ENCODE data around the gene VAMP8.

Gene VAMP8

GRCh38 chr2:85605406-85606115 is 28.2 kb downstream of the VAMP8 start:
- Histone ChIP-seq H3K9me3 (ENCODE audit: insufficient read depth, low read length, severe bottlenecking) (no peaks in the 10 kb centered on the region), H3K79me2 (ENCODE audit: insufficient read depth, low read length) (peaks cover 16% of the 10 kb centered on the region), H3K36me3 (ENCODE audit: insufficient read depth, low read length) (peaks cover 30% of the 10 kb centered on the region), H4K20me1 (ENCODE audit: insufficient read depth, low read length) (peaks cover 28% of the 10 kb centered on the region; the same call in 1 of the 2 replicates), H3K27ac (ENCODE audit: low read length) (no peak overlapping the region), H3K4me2 (ENCODE audit: insufficient read depth, low read length) (no peak overlapping the region), H3K4me3 (ENCODE audit: low read depth in 1 of 2, low read length in 2 of 2) (no peak overlapping the region), H3K4me1 (ENCODE audit: insufficient read depth, low read length) (peaks cover 26% of the 10 kb centered on the region), H3K27me3 (ENCODE audit: insufficient read depth, low read length, poor library complexity) (peaks cover 10% of the 10 kb centered on the region), H2AFZ (ENCODE audit: low read depth, low read length) (no peak overlapping the region), H3K9ac (ENCODE audit: low read depth, low read length) (no peak overlapping the region)
- DNase-seq, result no peak
- no peak for ATAC-seq (ENCODE audit: insufficient read depth, low read depth)
- TF ChIP-seq CTCF (IDR thresholded peaks at IDR 0.05; ENCODE audit: borderline replicate concordance, extremely low read depth, low read length, poor library complexity, severe bottlenecking), result no peak
- no peak for TF ChIP-seq EZH2 (IDR thresholded peaks at IDR 0.05; ENCODE audit: borderline replicate concordance, low read depth, low read length, severe bottlenecking)

GRCh38 chr2:85606116-85606455 is 28.7 kb downstream of the VAMP8 start:
- Histone ChIP-seq H4K20me1 (ENCODE audit: insufficient read depth, low read length) (peaks cover 28% of the 10 kb centered on the region; the same call in 1 of the 2 replicates), H3K9ac (ENCODE audit: low read depth, low read length) (no peak overlapping the region), H3K36me3 (ENCODE audit: insufficient read depth, low read length) (peaks cover 30% of the 10 kb centered on the region), H3K4me3 (ENCODE audit: low read depth in 1 of 2, low read length in 2 of 2) (no peak overlapping the region), H3K79me2 (ENCODE audit: insufficient read depth, low read length) (peaks cover 19% of the 10 kb centered on the region), H3K4me1 (ENCODE audit: insufficient read depth, low read length) (peaks cover 31% of the 10 kb centered on the region), H3K27ac (ENCODE audit: low read length) (no peak overlapping the region), H2AFZ (ENCODE audit: low read depth, low read length) (no peak overlapping the region), H3K9me3 (ENCODE audit: insufficient read depth, low read length, severe bottlenecking) (no peaks in the 10 kb centered on the region), H3K27me3 (ENCODE audit: insufficient read depth, low read length, poor library complexity) (peaks cover 10% of the 10 kb centered on the region), H3K4me2 (ENCODE audit: insufficient read depth, low read length) (no peak overlapping the region)
- DNase-seq (no peak), ATAC-seq (ENCODE audit: insufficient read depth, low read depth) (no peak)
- TF ChIP-seq CTCF (IDR thresholded peaks at IDR 0.05; ENCODE audit: borderline replicate concordance, extremely low read depth, low read length, poor library complexity, severe bottlenecking) (no peak), EZH2 (IDR thresholded peaks at IDR 0.05; ENCODE audit: borderline replicate concordance, low read depth, low read length, severe bottlenecking) (no peak)

- no peak overlapping the region for H3K27ac ChIP-seq (ENCODE audit: low read length)
- no peak overlapping the region for H2AFZ ChIP-seq (ENCODE audit: low read depth, low read length)
- peaks cover 30% of the 10 kb centered on the region for H3K36me3 ChIP-seq (ENCODE audit: insufficient read depth, low read length)
- peaks cover 29% of the 10 kb centered on the region for H3K4me1 ChIP-seq (ENCODE audit: insufficient read depth, low read length)
- peaks cover 34% of the 10 kb centered on the region for H3K79me2 ChIP-seq (ENCODE audit: insufficient read depth, low read length)
- ATAC-seq (ENCODE audit: insufficient read depth, low read depth), result no peak
- no peak overlapping the region for H3K4me2 ChIP-seq (ENCODE audit: insufficient read depth, low read length)
- no peak overlapping the region for H3K4me3 ChIP-seq (ENCODE audit: low read depth in 1 of 2, low read length in 2 of 2)
- H4K20me1 ChIP-seq (ENCODE audit: insufficient read depth, low read length), result peaks cover 22% of the 10 kb centered on the region; the same call in 1 of the 2 replicates
- H3K9ac ChIP-seq (ENCODE audit: low read depth, low read length), result no peak overlapping the region
- H3K27me3 ChIP-seq (ENCODE audit: insufficient read depth, low read length, poor library complexity), result peaks cover 8% of the 10 kb centered on the region
- DNase-seq, result no peak
- TF ChIP-seq EZH2 (IDR thresholded peaks at IDR 0.05; ENCODE audit: borderline replicate concordance, low read depth, low read length, severe bottlenecking) (no peak), CTCF (IDR thresholded peaks at IDR 0.05; ENCODE audit: borderline replicate concordance, extremely low read depth, low read length, poor library complexity, severe bottlenecking) (no peak)
- no peaks in the 10 kb centered on the region for H3K9me3 ChIP-seq (ENCODE audit: insufficient read depth, low read length, severe bottlenecking)
Measured at GRCh38 chr2:85607268-85608215, 30.2 kb downstream of the VAMP8 start.
